HG02588 (cell line): Measurements from ENCODE around the gene ZNF728.
"Not testable (repeated sequence)": the region's sequence is repeated elsewhere in the genome, so short reads cannot be mapped to it uniquely, and the experiment has no call there.

ENCODE experiments used
- ATAC-seq: cut with Tn5 transposase; IDR thresholded peaks from one replicate; pipeline ENCODE4 v1.9.1; 2021; ENCODE audit warnings: mild to moderate bottlenecking, moderate library complexity; ENCODE audit not compliant: unreplicated experiment

ZNF728 gene

GRCh38 chr19:23002690-23003422, at the start of gene ZNF728:
Gene ZNF728, minus strand, starts transcription at chr19:23003176. Its CDS starts 146 bp downstream, at chr19:23003030.
- ATAC-seq: no peak

DNA sequence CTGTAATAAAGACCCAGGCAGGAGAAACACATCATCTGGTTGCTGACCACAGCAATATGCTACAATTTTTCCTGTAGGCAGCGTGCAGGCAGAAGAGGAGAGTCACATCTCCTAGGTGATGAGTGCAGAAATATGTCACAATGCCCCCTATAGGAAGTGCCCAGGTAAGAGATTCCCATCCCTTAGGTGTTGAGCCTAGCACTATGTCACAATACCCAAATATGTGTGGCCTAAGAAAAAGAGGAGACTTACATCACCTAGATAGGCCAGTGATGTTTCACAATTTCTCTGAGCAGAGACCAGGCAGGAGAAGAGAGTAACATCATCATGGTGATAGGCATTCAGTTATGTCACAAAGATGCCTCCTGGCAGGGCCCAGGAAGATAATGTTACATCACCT, 49.4 kb upstream of the ZNF728 start:
- ATAC-seq: no peak

- ATAC-seq: no peak
Observed at GRCh38 chr19:23049256-23049655, 46.3 kb upstream of the ZNF728 start.

GRCh38 chr19:23046743-23047142, 43.8 kb upstream of the ZNF728 start:
- no peak for ATAC-seq

- no peak for ATAC-seq
Observed at GRCh38 chr19:23033721-23034120, 30.7 kb upstream of the ZNF728 start.

DNA sequence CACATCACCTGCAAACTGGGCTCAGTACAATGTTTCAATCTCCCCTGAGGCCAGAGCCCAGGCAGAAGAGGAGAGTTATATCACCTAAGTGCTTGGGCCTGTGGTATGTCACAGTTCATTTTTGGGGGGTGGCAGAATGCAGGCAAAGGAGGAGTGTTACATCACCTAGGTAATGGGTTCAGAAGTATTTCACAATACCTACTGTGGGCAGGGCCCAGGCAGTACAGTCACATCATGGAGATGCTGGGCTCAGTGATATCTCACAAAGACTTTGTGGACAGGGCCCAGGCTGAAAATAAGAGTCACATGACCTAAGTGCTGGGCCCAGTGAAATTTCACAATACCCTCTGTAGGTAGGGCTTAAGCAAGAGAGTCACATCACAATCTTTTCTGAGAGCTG, 12.7 kb upstream of the ZNF728 start:
- no peak for ATAC-seq

- not testable (repeated sequence) for ATAC-seq
Observed at GRCh38 chr19:22994957-22995356, 8.0 kb downstream of the ZNF728 start.

DNA sequence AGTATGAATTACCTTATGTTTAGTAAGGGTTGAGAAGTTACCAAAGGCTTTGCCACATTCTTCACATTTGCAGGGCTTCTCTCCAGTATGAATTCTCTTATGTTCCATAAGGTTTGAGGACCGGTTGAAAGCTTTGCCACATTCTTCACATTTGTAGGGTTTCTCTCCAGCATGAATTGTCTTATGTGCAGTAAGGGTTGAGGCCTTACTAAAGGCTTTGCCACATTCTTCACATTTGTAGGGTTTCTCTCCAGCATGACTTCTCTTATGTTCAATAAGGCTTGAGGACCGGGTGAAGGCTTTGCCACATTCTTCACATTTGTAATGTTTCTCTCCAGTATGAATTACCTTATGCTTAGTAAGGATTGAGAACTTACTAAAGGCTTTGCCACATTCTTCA, 26.7 kb downstream of the ZNF728 start:
- no peak for ATAC-seq

DNA sequence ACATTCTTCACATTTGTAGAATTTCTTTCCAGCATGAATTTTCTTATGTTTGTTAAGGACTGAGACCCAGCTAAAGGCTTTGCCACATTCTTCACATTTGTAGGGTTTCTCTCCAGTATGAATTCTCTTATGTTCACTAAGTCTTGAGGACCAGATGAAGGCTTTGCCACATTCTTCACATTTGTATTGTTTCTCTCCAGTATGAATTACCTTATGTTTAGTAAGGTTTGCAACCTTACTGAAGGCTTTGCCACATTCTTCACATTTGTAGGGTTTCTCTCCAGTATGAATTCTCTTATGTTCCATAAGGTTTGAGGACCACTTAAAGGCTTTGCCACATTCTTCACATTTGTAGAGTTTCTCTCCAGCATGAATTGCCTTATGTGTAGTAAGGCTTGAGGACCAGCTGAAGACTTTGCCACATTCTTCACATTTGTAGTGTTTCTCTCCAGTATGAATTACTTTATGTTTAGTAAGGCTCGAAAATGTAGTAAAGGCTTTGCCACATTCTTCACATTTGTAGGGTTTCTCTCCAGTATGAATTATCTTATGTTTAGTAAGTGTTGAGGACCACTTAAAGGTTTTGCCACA, 27.3 kb downstream of the ZNF728 start:
- ATAC-seq: not testable (repeated sequence)

DNA sequence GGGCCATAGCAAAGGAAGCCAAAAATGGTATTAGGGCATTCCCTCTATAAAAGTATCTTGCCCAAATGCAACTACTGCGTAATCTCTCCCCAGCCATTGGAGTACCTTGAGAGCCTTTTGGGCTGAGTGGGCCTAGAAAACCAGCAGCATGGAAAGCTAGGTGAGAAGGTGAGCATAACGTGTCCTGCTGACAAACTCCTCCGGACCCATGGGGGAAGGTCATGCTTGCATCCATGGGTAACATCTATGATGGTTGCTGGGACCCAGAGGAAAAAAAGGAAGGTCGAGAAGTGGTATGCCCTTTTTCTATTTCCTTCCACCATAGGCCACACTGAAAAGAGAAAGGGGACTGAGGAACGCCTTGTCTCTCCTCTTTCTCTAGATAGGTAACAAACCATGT, 57.4 kb downstream of the ZNF728 start:
- ATAC-seq: no peak

GRCh38 chr19:22935151-22935550, 67.8 kb downstream of the ZNF728 start:
- ATAC-seq: no peak

GRCh38 chr19:22927576-22927975, 75.4 kb downstream of the ZNF728 start:
- not testable (repeated sequence) for ATAC-seq

DNA sequence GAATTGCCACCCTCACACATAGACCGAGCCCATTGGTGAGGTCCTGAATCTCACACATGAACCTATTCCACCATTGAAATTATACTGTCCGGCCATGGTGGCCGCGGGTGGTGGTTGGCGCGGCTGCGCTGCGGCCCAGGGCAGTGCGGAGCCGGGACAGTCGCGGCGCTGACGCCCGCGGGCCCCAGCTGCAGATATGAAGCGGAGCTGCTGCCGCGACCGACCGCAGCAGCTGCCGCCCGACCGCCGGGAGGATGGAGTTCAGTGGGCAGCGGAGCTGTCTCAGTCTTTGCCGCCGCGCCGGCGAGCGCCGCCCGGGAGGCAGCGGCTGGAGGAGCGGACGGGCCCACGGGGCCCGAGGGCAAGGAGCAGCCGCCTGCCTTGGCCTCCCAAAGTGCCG, 77.8 kb downstream of the ZNF728 start:
- ATAC-seq: not testable (repeated sequence)
